AG04449 (cell line): ENCODE data around the gene GRIA4.

Experiments
- CTCF ChIA-PET: fragments of 350-600 bp; formaldehyde crosslinking; extraction: SDS; loops from one replicate; lab custom pipeline; 2021; ENCODE audit warnings: antibody characterized with exemption; lab: Yijun Ruan, JAX
- POLR2A ChIA-PET: fragments of 400-600, 350-600 bp; formaldehyde crosslinking; extraction: SDS; loops from one replicate; lab custom pipeline; 2020; ENCODE audit warnings: antibody characterized with exemption, inconsistent platforms; lab: Yijun Ruan, JAX
- DNase-seq: peaks from one replicate; pipeline ENCODE4 v3.0.0-alpha.2; 2010; ENCODE audit warnings: low read depth, low spot score
- H3K4me3 ChIP-seq: 2 replicates; pipeline ENCODE4 v1.5.1; 2011; ENCODE audit warnings: low read depth, mild to moderate bottlenecking, control low read depth, low read length
- TF ChIP-seq, protein P1 (sequence below): IDR thresholded peaks from one replicate; pipeline ENCODE4 v1.5.1; 2011; ENCODE audit warnings: mild to moderate bottlenecking, moderate library complexity, low read length, control low read depth, inconsistent platforms; ENCODE audit not compliant: insufficient read depth; ENCODE audit errors: missing control alignments

GRIA4 gene

GRCh38 chr11:106021967-106022794 lies 412.3 kb downstream of the GRIA4 start, which contains the start of gene MSANTD4:
Gene MSANTD4, minus strand, starts transcription at chr11:106022240. Its CDS starts 11,323 bp downstream, at chr11:106010917.
- TF ChIP-seq, protein P1, sequence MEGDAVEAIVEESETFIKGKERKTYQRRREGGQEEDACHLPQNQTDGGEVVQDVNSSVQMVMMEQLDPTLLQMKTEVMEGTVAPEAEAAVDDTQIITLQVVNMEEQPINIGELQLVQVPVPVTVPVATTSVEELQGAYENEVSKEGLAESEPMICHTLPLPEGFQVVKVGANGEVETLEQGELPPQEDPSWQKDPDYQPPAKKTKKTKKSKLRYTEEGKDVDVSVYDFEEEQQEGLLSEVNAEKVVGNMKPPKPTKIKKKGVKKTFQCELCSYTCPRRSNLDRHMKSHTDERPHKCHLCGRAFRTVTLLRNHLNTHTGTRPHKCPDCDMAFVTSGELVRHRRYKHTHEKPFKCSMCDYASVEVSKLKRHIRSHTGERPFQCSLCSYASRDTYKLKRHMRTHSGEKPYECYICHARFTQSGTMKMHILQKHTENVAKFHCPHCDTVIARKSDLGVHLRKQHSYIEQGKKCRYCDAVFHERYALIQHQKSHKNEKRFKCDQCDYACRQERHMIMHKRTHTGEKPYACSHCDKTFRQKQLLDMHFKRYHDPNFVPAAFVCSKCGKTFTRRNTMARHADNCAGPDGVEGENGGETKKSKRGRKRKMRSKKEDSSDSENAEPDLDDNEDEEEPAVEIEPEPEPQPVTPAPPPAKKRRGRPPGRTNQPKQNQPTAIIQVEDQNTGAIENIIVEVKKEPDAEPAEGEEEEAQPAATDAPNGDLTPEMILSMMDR, result no peak
- DNase-seq, result peak; percentile 96
- H3K4me3 ChIP-seq, result peak within 1 kb of the TSS; percentile 92
- POLR2A ChIA-PET, result no interaction called here
- CTCF ChIA-PET, result no interaction called here

GRCh38 chr11:106022795-106023275 lies 413.0 kb downstream of the GRIA4 start:
- no peak for DNase-seq
- POLR2A ChIA-PET, result no interaction called here
- CTCF ChIA-PET, result no interaction called here
- TF ChIP-seq, protein P1, result no peak
- H3K4me3 ChIP-seq, result peak overlapping the region; percentile 76

GRCh38 chr11:106030609-106031008 lies 420.7 kb downstream of the GRIA4 start:
- ChIA-PET CTCF (no interaction called here), POLR2A (no interaction called here)
- no peak for DNase-seq
- H3K4me3 ChIP-seq, result no peak overlapping the region
- TF ChIP-seq, protein P1, result no peak

GRCh38 chr11:106031202-106031810 lies 421.4 kb downstream of the GRIA4 start:
- ChIA-PET POLR2A (no interaction called here), CTCF (no interaction called here)
- TF ChIP-seq, protein P1, result no peak
- DNase-seq, result no peak
- no peak overlapping the region for H3K4me3 ChIP-seq
